Mesendoderm (in vitro differentiated cells): Measurements from ENCODE around the gene INPP5F.
"Not testable (repeated sequence)": the region's sequence is repeated elsewhere in the genome, so short reads cannot be mapped to it uniquely, and the experiment has no call there.

Source experiments
- DNase-seq: peaks from one replicate; pipeline ENCODE4 v3.0.0; 2013
- H2AK5ac ChIP-seq: 2 replicates; pipeline ENCODE4 v1.6.1; 2013; ENCODE audit warnings: low read length, inconsistent platforms
- H2BK120ac ChIP-seq: 2 replicates; pipeline ENCODE4 v1.6.1; 2013; ENCODE audit warnings: low read depth, mild to moderate bottlenecking, low read length, moderate library complexity, mixed read lengths
- H2BK15ac ChIP-seq: replicated peaks from 2 replicates; pipeline ENCODE4 v1.6.1; 2013; ENCODE audit warnings: low read depth, mild to moderate bottlenecking, moderate library complexity
- H2BK5ac ChIP-seq: 2 replicates; pipeline ENCODE4 v1.6.1; 2013; ENCODE audit warnings: low read length, inconsistent platforms
- H3K18ac ChIP-seq: 2 replicates; pipeline ENCODE4 v1.6.1; 2013; ENCODE audit warnings: mild to moderate bottlenecking, low read length, mixed read lengths
- H3K23ac ChIP-seq: one replicate; pipeline ENCODE4 v1.6.1; 2013; ENCODE audit warnings: low read length
- H3K27ac ChIP-seq: 2 replicates; pipeline ENCODE4 v1.5.1; 2013; ENCODE audit warnings: low read depth, mild to moderate bottlenecking, inconsistent platforms, low read length, moderate library complexity
- H3K27me3 ChIP-seq: 2 replicates; pipeline ENCODE4 v1.6.1; 2013; ENCODE audit warnings: low read length, control low read depth, mild to moderate bottlenecking, inconsistent platforms; ENCODE audit not compliant: insufficient read depth, poor library complexity
- H3K36me3 ChIP-seq: 2 replicates; pipeline ENCODE4 v1.6.1; 2013; ENCODE audit warnings: low read length, inconsistent platforms; ENCODE audit not compliant: control insufficient read depth, insufficient read depth
- H3K4ac ChIP-seq: one replicate; pipeline ENCODE4 v1.6.1; 2013; ENCODE audit warnings: low read depth, mild to moderate bottlenecking, low read length, moderate library complexity
- H3K4me1 ChIP-seq: 2 replicates; pipeline ENCODE4 v1.6.1; 2013; ENCODE audit warnings: low read depth, low read length, inconsistent platforms; ENCODE audit not compliant: control insufficient read depth
- H3K4me2 ChIP-seq: 2 replicates; pipeline ENCODE4 v1.6.1; 2013; ENCODE audit warnings: low read length
- H3K4me3 ChIP-seq: 2 replicates; pipeline ENCODE4 v1.5.1; 2013; ENCODE audit warnings: mild to moderate bottlenecking, low read length
- H3K56ac ChIP-seq: one replicate; pipeline ENCODE4 v1.6.1; 2013; ENCODE audit warnings: low read length
- H3K79me1 ChIP-seq: 2 replicates; pipeline ENCODE4 v1.6.1; 2013; ENCODE audit warnings: low read length, inconsistent platforms
- H3K79me2 ChIP-seq: 2 replicates; pipeline ENCODE4 v1.6.1; 2013; ENCODE audit warnings: mild to moderate bottlenecking, low read length; ENCODE audit not compliant: control insufficient read depth, insufficient read depth
- H3K9ac ChIP-seq: 2 replicates; pipeline ENCODE4 v1.6.1; 2013; ENCODE audit warnings: low read length, inconsistent platforms
- H4K5ac ChIP-seq: one replicate; pipeline ENCODE4 v1.6.1; 2013; ENCODE audit warnings: low read length
- H4K8ac ChIP-seq: one replicate; pipeline ENCODE4 v1.6.1; 2013; ENCODE audit warnings: low read depth, mild to moderate bottlenecking, control low read depth, low read length, moderate library complexity
- WGBS: extraction: QIAGEN DNeasy Blood & Tissue Kit; methylation state at CpG from one replicate; pipeline ENCODE4 v1.1.7; 2013; ENCODE audit warnings: low lambda C conversion rate, missing lambda C conversion rate; ENCODE audit not compliant: insufficient coverage; ENCODE audit errors: extremely low coverage; 5-methylcytosine and 5-hydroxymethylcytosine counted together

Gene INPP5F

GRCh38 chr10:119703903-119704508, 21.8 kb upstream of the INPP5F start:
- no peaks in the 10 kb centered on the region for H3K27me3 ChIP-seq
- H3K56ac ChIP-seq: no peak overlapping the region
- H3K79me2 ChIP-seq: no peaks in the 10 kb centered on the region
- H3K4me3 ChIP-seq: no peak overlapping the region
- no peak overlapping the region for H4K5ac ChIP-seq
- DNase-seq: no peak
- no peaks in the 10 kb centered on the region for H3K4me1 ChIP-seq
- no peak overlapping the region for H3K4me2 ChIP-seq
- no peak overlapping the region for H3K9ac ChIP-seq
- no peak overlapping the region for H3K4ac ChIP-seq
- WGBS: no CpG with 5 or more reads among the region's 9 CpGs
- no peak overlapping the region for H3K27ac ChIP-seq
- H3K18ac ChIP-seq: no peak overlapping the region
- no peaks in the 10 kb centered on the region for H3K36me3 ChIP-seq
- H2AK5ac ChIP-seq: no peak overlapping the region
- no peak overlapping the region for H4K8ac ChIP-seq
- no peak overlapping the region for H2BK120ac ChIP-seq
- no peak overlapping the region for H3K23ac ChIP-seq
- H3K79me1 ChIP-seq: no peaks in the 10 kb centered on the region
- no peak overlapping the region for H2BK5ac ChIP-seq
- H2BK15ac ChIP-seq: no peak overlapping the region

- H3K56ac ChIP-seq: no peak overlapping the region
- no peak overlapping the region for H3K23ac ChIP-seq
- H3K4me1 ChIP-seq: no peaks in the 10 kb centered on the region
- H3K9ac ChIP-seq: no peak overlapping the region
- H3K79me2 ChIP-seq: no peaks in the 10 kb centered on the region
- H2BK120ac ChIP-seq: no peak overlapping the region
- H3K4me2 ChIP-seq: no peak overlapping the region
- no peak overlapping the region for H4K5ac ChIP-seq
- H2AK5ac ChIP-seq: no peak overlapping the region
- H3K36me3 ChIP-seq: no peaks in the 10 kb centered on the region
- no peak overlapping the region for H3K4ac ChIP-seq
- no peak overlapping the region for H2BK5ac ChIP-seq
- H3K27me3 ChIP-seq: no peaks in the 10 kb centered on the region
- H3K18ac ChIP-seq: no peak overlapping the region
- H2BK15ac ChIP-seq: no peak overlapping the region
- whole genome bisulfite sequencing: no CpG with 5 or more reads among the region's 3 CpGs
- no peaks in the 10 kb centered on the region for H3K79me1 ChIP-seq
- H3K4me3 ChIP-seq: no peak overlapping the region
- DNase-seq: no peak
- no peak overlapping the region for H3K27ac ChIP-seq
- H4K8ac ChIP-seq: no peak overlapping the region
These were observed 20.4 kb upstream of the INPP5F start for GRCh38 chr10:119705434-119705831.

DNA sequence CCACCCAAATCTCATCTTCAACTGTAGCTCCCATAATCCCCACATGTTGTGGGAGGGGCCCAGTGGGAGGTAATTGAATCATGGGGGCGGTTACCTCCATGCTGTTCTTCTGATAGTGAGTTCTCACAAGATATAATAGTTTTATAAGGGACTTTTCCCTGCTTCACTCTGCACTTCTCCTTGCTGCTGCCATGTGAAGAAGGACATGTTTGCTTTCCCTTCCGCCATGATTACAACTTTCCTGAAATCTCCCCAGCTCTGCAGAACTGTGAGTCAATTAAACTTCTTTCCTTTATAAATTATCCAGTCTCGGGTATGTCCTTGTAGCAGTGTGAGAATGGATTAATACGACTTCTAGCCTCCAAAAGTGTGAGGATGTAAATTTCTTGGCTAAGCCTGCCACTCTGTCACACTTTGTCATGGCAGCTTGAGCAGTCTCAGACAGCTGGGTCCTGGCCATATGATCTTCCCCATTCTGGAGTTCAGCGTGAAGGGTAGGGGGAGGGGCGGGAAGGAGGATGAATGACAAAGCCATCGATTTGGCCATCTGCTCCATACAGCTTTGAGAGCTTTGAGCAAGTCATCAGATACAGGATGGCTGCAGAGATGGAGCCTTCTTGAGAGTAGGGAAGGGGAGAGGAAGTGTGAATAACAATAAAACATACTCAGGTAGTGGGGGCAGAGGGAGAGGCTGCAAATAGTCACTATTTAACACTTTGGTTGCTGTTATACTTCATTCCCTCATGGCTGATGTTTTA, 19.1 kb upstream of the INPP5F start:
- Histone ChIP-seq H3K4me2 (no peak overlapping the region), H3K23ac (no peak overlapping the region), H4K5ac (no peak overlapping the region), H2BK120ac (no peak overlapping the region), H3K56ac (no peak overlapping the region), H3K4me3 (no peak overlapping the region), H3K18ac (no peak overlapping the region), H3K4ac (no peak overlapping the region), H3K9ac (no peak overlapping the region), H3K4me1 (no peaks in the 10 kb centered on the region), H3K27ac (no peak overlapping the region), H2AK5ac (no peak overlapping the region), H3K36me3 (no peaks in the 10 kb centered on the region), H3K79me2 (no peaks in the 10 kb centered on the region), H3K27me3 (no peaks in the 10 kb centered on the region), H4K8ac (no peak overlapping the region), H3K79me1 (no peaks in the 10 kb centered on the region), H2BK15ac (no peak overlapping the region), H2BK5ac (no peak overlapping the region)
- no peak for DNase-seq
- no CpG with 5 or more reads among the region's 7 CpGs for WGBS

DNA sequence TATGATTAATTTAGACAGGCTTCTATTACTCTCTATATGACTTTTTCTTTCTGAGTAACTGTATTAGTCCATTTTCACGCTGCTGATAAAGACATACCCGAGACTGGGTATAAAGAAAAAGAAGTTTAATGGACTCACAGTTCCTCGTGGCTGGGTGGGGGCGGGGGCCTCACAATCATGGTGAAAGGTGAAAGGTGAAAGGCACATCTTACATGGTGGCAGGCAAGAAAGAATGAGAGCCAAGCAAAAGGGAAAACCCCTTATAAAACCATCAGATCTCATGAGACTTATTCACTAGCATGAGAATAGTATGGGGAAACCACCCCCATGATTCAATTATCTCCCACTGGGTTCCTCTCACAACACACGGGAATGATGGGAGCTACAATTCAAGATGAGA, 18.5 kb upstream of the INPP5F start:
- not testable (repeated sequence) for H3K27me3 ChIP-seq, H3K56ac ChIP-seq, H2AK5ac ChIP-seq, H4K5ac ChIP-seq, H3K4me3 ChIP-seq, H2BK5ac ChIP-seq, H2BK15ac ChIP-seq, H3K4me1 ChIP-seq, H3K36me3 ChIP-seq, H3K23ac ChIP-seq, H3K27ac ChIP-seq, H3K4ac ChIP-seq, H3K79me2 ChIP-seq, H3K9ac ChIP-seq, H3K4me2 ChIP-seq, H3K79me1 ChIP-seq, DNase-seq, H4K8ac ChIP-seq, H2BK120ac ChIP-seq, H3K18ac ChIP-seq
- no CpG with 5 or more reads among the region's 5 CpGs for WGBS

- not testable (repeated sequence) for H3K4me1 ChIP-seq, H2BK120ac ChIP-seq, DNase-seq, H3K27ac ChIP-seq, H3K56ac ChIP-seq, H3K79me1 ChIP-seq, H3K27me3 ChIP-seq, H3K4me2 ChIP-seq, H3K36me3 ChIP-seq, H3K9ac ChIP-seq, H3K23ac ChIP-seq, H3K4ac ChIP-seq, H2BK5ac ChIP-seq, H2AK5ac ChIP-seq, H3K4me3 ChIP-seq, H4K8ac ChIP-seq, H2BK15ac ChIP-seq, H4K5ac ChIP-seq, H3K18ac ChIP-seq, H3K79me2 ChIP-seq
- no CpG with 5 or more reads among the region's 1 CpG for WGBS
These were observed 14.9 kb upstream of the INPP5F start for GRCh38 chr10:119710935-119711334.
